Mesenchymal stem cell (in vitro differentiated cells and primary cell): ENCODE data around the gene XK.

Experiments used
- DNase-seq: peaks from one replicate; pipeline ENCODE4 v3.0.0-alpha.2; 2013
- H2AFZ ChIP-seq: one replicate; pipeline ENCODE4 v1.6.1; 2013; ENCODE audit warnings: low read depth, mild to moderate bottlenecking, control low read depth, inconsistent platforms, low read length, moderate library complexity
- H2AK5ac ChIP-seq: 2 replicates; pipeline ENCODE4 v1.6.1; 2013; ENCODE audit warnings: low read length, moderate library complexity, mild to moderate bottlenecking, inconsistent platforms; ENCODE audit not compliant: severe bottlenecking
- H2BK120ac ChIP-seq: one replicate; pipeline ENCODE4 v1.6.1; 2013; ENCODE audit warnings: low read depth, mild to moderate bottlenecking, inconsistent platforms, low read length, moderate library complexity
- H2BK12ac ChIP-seq, 2 experiments: one replicate each; pipeline ENCODE4 v1.6.1; 2013; ENCODE audit warnings: inconsistent platforms in 2 of 2, low read length in 2 of 2, mild to moderate bottlenecking in 2 of 2, moderate library complexity in 2 of 2, control low read depth in 1 of 2
- H2BK15ac ChIP-seq: one replicate; pipeline ENCODE4 v1.6.1; 2013; ENCODE audit warnings: mild to moderate bottlenecking, low read depth, inconsistent platforms; ENCODE audit not compliant: poor library complexity, severe bottlenecking
- H2BK5ac ChIP-seq: 2 replicates; pipeline ENCODE4 v1.6.1; 2013; ENCODE audit warnings: low read depth, mild to moderate bottlenecking, low read length, control low read depth, inconsistent platforms; ENCODE audit not compliant: poor library complexity, severe bottlenecking
- H3K14ac ChIP-seq, 2 experiments: one replicate each; pipeline ENCODE4 v1.6.1; 2013; ENCODE audit warnings: inconsistent platforms in 2 of 2, low read length in 2 of 2, control low read depth in 1 of 2, mild to moderate bottlenecking in 1 of 2, moderate library complexity in 1 of 2
- H3K18ac ChIP-seq, 2 experiments: one replicate each; pipeline ENCODE4 v1.6.1; 2013; ENCODE audit warnings: inconsistent platforms in 2 of 2, low read length in 2 of 2, control low read depth in 1 of 2, low read depth in 1 of 2, mild to moderate bottlenecking in 1 of 2
- H3K23ac ChIP-seq, 2 experiments: one replicate each; pipeline ENCODE4 v1.6.1; 2013; ENCODE audit warnings: inconsistent platforms in 2 of 2, low read length in 2 of 2, mild to moderate bottlenecking in 2 of 2, moderate library complexity in 2 of 2, control low read depth in 1 of 2
- H3K27ac ChIP-seq: 2 replicates; pipeline ENCODE4 v1.5.1; 2013; ENCODE audit warnings: mild to moderate bottlenecking, moderate library complexity, low read length, control low read depth, inconsistent platforms; ENCODE audit not compliant: poor library complexity, severe bottlenecking
- H3K27me3 ChIP-seq, 2 experiments: 2 replicates each; pipeline versions ENCODE4 v1.6.1 to v1.7.0; 2013; ENCODE audit warnings: low read length in 2 of 2, mild to moderate bottlenecking in 2 of 2, moderate library complexity in 2 of 2, control low read depth in 1 of 2, inconsistent platforms in 1 of 2; ENCODE audit not compliant: control insufficient read depth in 1 of 2, insufficient read depth in 1 of 2
- H3K36me3 ChIP-seq, 2 experiments: 2 replicates each; pipeline versions ENCODE4 v1.6.1 to v1.7.0; 2013; ENCODE audit warnings: low read length in 2 of 2, control low read depth in 1 of 2, inconsistent platforms in 1 of 2, low read depth in 1 of 2, mild to moderate bottlenecking in 1 of 2; ENCODE audit not compliant: insufficient read depth in 2 of 2, control insufficient read depth in 1 of 2
- H3K4ac ChIP-seq, 2 experiments: one replicate each; pipeline ENCODE4 v1.6.1; 2013; ENCODE audit warnings: inconsistent platforms in 2 of 2, low read length in 2 of 2, mild to moderate bottlenecking in 2 of 2, moderate library complexity in 2 of 2, control low read depth in 1 of 2, low read depth in 1 of 2
- H3K4me1 ChIP-seq: 2 replicates; pipeline ENCODE4 v1.6.1; 2013; ENCODE audit warnings: low read depth, low read length, control low read depth; ENCODE audit not compliant: control insufficient read depth, insufficient read depth
- H3K4me2 ChIP-seq: 2 replicates; pipeline ENCODE4 v1.6.1; 2013; ENCODE audit warnings: low read length, mild to moderate bottlenecking, inconsistent platforms; ENCODE audit not compliant: poor library complexity, severe bottlenecking
- H3K4me3 ChIP-seq, 2 experiments: 2 replicates each; pipeline versions ENCODE4 v1.5.1 to v1.7.0; 2013; ENCODE audit warnings: low read length in 2 of 2, mild to moderate bottlenecking in 2 of 2, control low read depth in 1 of 2, low read depth in 1 of 2; ENCODE audit not compliant: insufficient read depth in 1 of 2
- H3K79me1 ChIP-seq: replicated peaks from 2 replicates; pipeline ENCODE4 v1.6.1; 2013; ENCODE audit warnings: mild to moderate bottlenecking, control low read depth, low read length, inconsistent platforms; ENCODE audit not compliant: poor library complexity, severe bottlenecking
- H3K9ac ChIP-seq: 2 replicates; pipeline ENCODE4 v1.7.0; 2013; ENCODE audit warnings: mild to moderate bottlenecking, low read length, moderate library complexity
- H3K9me3 ChIP-seq: 2 replicates; pipeline ENCODE4 v1.7.0; 2013; ENCODE audit warnings: mild to moderate bottlenecking, low read length; ENCODE audit not compliant: control insufficient read depth
- H4K8ac ChIP-seq: one replicate; pipeline ENCODE4 v1.6.1; 2013; ENCODE audit warnings: inconsistent platforms, mild to moderate bottlenecking, low read length, moderate library complexity
- H4K91ac ChIP-seq: one replicate; pipeline ENCODE4 v1.6.1; 2013; ENCODE audit warnings: mild to moderate bottlenecking, low read length, inconsistent platforms
- WGBS: methylation state at CpG from one replicate; pipeline ENCODE4 v1.1.7; 2013; ENCODE audit warnings: mixed read lengths; 5-methylcytosine and 5-hydroxymethylcytosine counted together

Gene XK

GRCh38 chrX:37697169-37697760 is 11.7 kb downstream of the XK start:
- peaks cover 0 to 23% of the 10 kb centered on the region in 2 experiments for H3K27me3 ChIP-seq
- H2BK120ac ChIP-seq: no peak overlapping the region
- no peaks in the 10 kb centered on the region for H3K79me1 ChIP-seq
- no peak overlapping the region for H3K9ac ChIP-seq
- no peak overlapping the region for H2BK5ac ChIP-seq
- WGBS: no CpG with 5 or more reads among the region's 1 CpG
- no peak overlapping the region for H3K14ac ChIP-seq
- no peak overlapping the region for H3K4ac ChIP-seq
- no peaks in the 10 kb centered on the region for H3K9me3 ChIP-seq
- no peak overlapping the region for H3K18ac ChIP-seq
- no peak overlapping the region for H4K91ac ChIP-seq
- H4K8ac ChIP-seq: no peak overlapping the region
- no peaks in the 10 kb centered on the region for H3K36me3 ChIP-seq
- H2BK15ac ChIP-seq: no peak overlapping the region
- DNase-seq: no peak
- H3K4me1 ChIP-seq: peaks cover 2% of the 10 kb centered on the region
- H3K27ac ChIP-seq: no peak overlapping the region
- H3K4me2 ChIP-seq: no peak overlapping the region
- H2AK5ac ChIP-seq: no peak overlapping the region
- no peak overlapping the region for H3K23ac ChIP-seq
- H2BK12ac ChIP-seq: no peak overlapping the region
- no peak overlapping the region for H2AFZ ChIP-seq
- H3K4me3 ChIP-seq: no peak overlapping the region

GRCh38 chrX:37701588-37701987 is 16.0 kb downstream of the XK start:
- no peak overlapping the region for H2BK120ac ChIP-seq
- H3K36me3 ChIP-seq: no peaks in the 10 kb centered on the region
- peaks cover 0 to 17% of the 10 kb centered on the region in 2 experiments for H3K27me3 ChIP-seq
- H2AFZ ChIP-seq: no peak overlapping the region
- no peak overlapping the region for H2BK5ac ChIP-seq
- no peak for DNase-seq
- H2BK15ac ChIP-seq: no peak overlapping the region
- H3K27ac ChIP-seq: no peak overlapping the region
- no peak overlapping the region for H3K23ac ChIP-seq
- WGBS: 50% methylated on average over 2 of the region's 4 CpGs
- H3K18ac ChIP-seq: no peak overlapping the region
- no peaks in the 10 kb centered on the region for H3K79me1 ChIP-seq
- no peak overlapping the region for H2BK12ac ChIP-seq
- no peak overlapping the region for H4K91ac ChIP-seq
- no peaks in the 10 kb centered on the region for H3K9me3 ChIP-seq
- H3K4me1 ChIP-seq: peaks cover 2% of the 10 kb centered on the region
- H4K8ac ChIP-seq: no peak overlapping the region
- H3K4ac ChIP-seq: no peak overlapping the region
- no peak overlapping the region for H3K4me3 ChIP-seq
- H3K4me2 ChIP-seq: no peak overlapping the region
- H3K9ac ChIP-seq: no peak overlapping the region
- H2AK5ac ChIP-seq: no peak overlapping the region
- H3K14ac ChIP-seq: no peak overlapping the region

DNA sequence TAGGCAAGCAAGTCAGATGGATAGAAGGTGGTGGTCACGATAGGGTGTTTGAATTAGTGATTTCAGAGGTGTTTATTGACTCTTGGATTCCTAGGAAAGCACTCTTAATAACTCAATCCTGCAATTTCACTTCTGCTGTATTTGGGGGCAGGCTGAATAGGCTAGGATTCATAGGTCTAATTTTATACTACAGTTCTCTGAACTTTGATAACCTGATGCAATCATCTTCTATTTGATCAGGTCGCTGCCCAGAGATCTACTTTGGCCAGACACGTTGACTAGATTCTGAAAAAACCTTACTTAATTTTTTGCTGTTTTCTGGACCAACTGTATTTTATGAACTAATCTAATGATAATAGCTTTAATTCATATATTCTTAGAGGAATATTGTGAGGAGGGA is 26.4 kb downstream of the XK start:
- H2AFZ ChIP-seq: no peak overlapping the region
- no peak overlapping the region for H3K4me2 ChIP-seq
- no peak overlapping the region for H2BK15ac ChIP-seq
- no peaks in the 10 kb centered on the region for H3K36me3 ChIP-seq
- no peak overlapping the region for H2BK5ac ChIP-seq
- H2BK12ac ChIP-seq: no peak overlapping the region
- no peak overlapping the region for H3K18ac ChIP-seq
- peaks cover 0 to 25% of the 10 kb centered on the region in 2 experiments for H3K27me3 ChIP-seq
- 61% methylated on average over 2 of the region's 3 CpGs for WGBS
- no peaks in the 10 kb centered on the region for H3K4me1 ChIP-seq
- H3K27ac ChIP-seq: no peak overlapping the region
- H3K23ac ChIP-seq: no peak overlapping the region
- DNase-seq: no peak
- no peak overlapping the region for H3K9ac ChIP-seq
- H3K79me1 ChIP-seq: no peaks in the 10 kb centered on the region
- H4K91ac ChIP-seq: no peak overlapping the region
- H4K8ac ChIP-seq: no peak overlapping the region
- H2AK5ac ChIP-seq: no peak overlapping the region
- no peak overlapping the region for H3K14ac ChIP-seq
- H3K4me3 ChIP-seq: no peak overlapping the region
- no peak overlapping the region for H3K4ac ChIP-seq
- H2BK120ac ChIP-seq: no peak overlapping the region
- H3K9me3 ChIP-seq: no peaks in the 10 kb centered on the region

DNA sequence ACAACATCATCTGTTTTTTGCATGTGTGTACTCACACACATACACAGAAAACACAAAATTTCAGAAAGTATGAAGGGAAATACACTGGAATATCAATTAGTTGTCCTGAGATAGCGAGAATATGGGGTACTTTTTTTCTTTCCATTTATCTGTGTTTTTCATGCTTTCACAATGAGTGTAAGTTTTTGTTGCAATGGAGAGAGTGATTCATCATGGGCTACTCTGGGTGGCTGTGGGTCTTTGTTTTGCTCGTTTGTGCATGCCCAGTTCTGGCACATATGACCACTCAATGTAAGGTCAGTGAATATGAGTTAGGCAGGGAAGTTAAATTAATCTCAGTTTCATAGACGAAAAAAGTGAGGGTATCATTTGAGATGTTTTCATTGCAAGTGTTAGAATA is 26.9 kb downstream of the XK start:
- no peak overlapping the region for H3K27ac ChIP-seq
- H3K4ac ChIP-seq: no peak overlapping the region
- no peaks in the 10 kb centered on the region for H3K36me3 ChIP-seq
- no peak overlapping the region for H4K8ac ChIP-seq
- H3K23ac ChIP-seq: no peak overlapping the region
- no peak overlapping the region for H2BK120ac ChIP-seq
- H2AK5ac ChIP-seq: no peak overlapping the region
- no peak overlapping the region for H3K14ac ChIP-seq
- no peak overlapping the region for H3K9ac ChIP-seq
- no peak for DNase-seq
- H4K91ac ChIP-seq: no peak overlapping the region
- no peak overlapping the region for H3K18ac ChIP-seq
- H2BK15ac ChIP-seq: no peak overlapping the region
- no peak overlapping the region for H2AFZ ChIP-seq
- no peak overlapping the region for H3K4me3 ChIP-seq
- H3K4me1 ChIP-seq: no peaks in the 10 kb centered on the region
- H2BK12ac ChIP-seq: no peak overlapping the region
- H3K9me3 ChIP-seq: no peaks in the 10 kb centered on the region
- H2BK5ac ChIP-seq: no peak overlapping the region
- H3K27me3 ChIP-seq: peaks cover 0 to 28% of the 10 kb centered on the region in 2 experiments
- 52% methylated on average over 2 of the region's 3 CpGs for WGBS
- no peaks in the 10 kb centered on the region for H3K79me1 ChIP-seq
- no peak overlapping the region for H3K4me2 ChIP-seq
